Neural cell (in vitro differentiated cells): ENCODE results near the gene ADGRG1. TPM values are rescaled to one million over a fixed set of nuclear protein-coding genes. Genes with fewer than 3 reads are reported as not detected.
A peak's percentile ranks its signal among the peaks of the same experiment; 100 is the strongest.

Experiments
- H2AFZ ChIP-seq: fragments of 200-600, 300-800 bp; sonication (generic), shearing (Covaris generic); 2 replicates; pipeline ENCODE4 v1.6.0; 2014; ENCODE audit warnings: low read depth, mild to moderate bottlenecking, antibody characterized with exemption, low read length, moderate library complexity
- H3F3A ChIP-seq: fragments of 200-600 bp; shearing (Covaris generic); 2 replicates; pipeline ENCODE4 v1.6.1; 2016; ENCODE audit warnings: mild to moderate bottlenecking, moderate library complexity, mixed read lengths, antibody characterized with exemption, low read length; ENCODE audit not compliant: insufficient read depth, poor library complexity, severe bottlenecking
- H3K27ac ChIP-seq: fragments of 200-600, 300-800 bp; sonication (generic), shearing (Covaris generic); 2 replicates; pipeline ENCODE4 v1.5.1; 2014; ENCODE audit warnings: mild to moderate bottlenecking, low read length, moderate library complexity
- H3K27me3 ChIP-seq: fragments of 300-800, 200-600 bp; sonication (generic), shearing (Covaris generic); 2 replicates; pipeline ENCODE4 v1.6.0; 2014; ENCODE audit warnings: mild to moderate bottlenecking, low read depth, low read length, moderate library complexity; ENCODE audit not compliant: insufficient read depth
- H3K36me3 ChIP-seq: fragments of 300-800, 200-600 bp; sonication (generic), shearing (Covaris generic); 2 replicates; pipeline ENCODE4 v1.5.1; 2014; ENCODE audit warnings: mild to moderate bottlenecking, antibody characterized with exemption, low read length, moderate library complexity; ENCODE audit not compliant: insufficient read depth
- H3K4me2 ChIP-seq: fragments of 300-800, 200-600 bp; sonication (generic), shearing (Covaris generic); 2 replicates; pipeline ENCODE4 v1.6.0; 2014; ENCODE audit warnings: mild to moderate bottlenecking, low read length
- H3K4me3 ChIP-seq: fragments of 300-800, 200-600 bp; sonication (generic), shearing (Covaris generic); 2 replicates; pipeline ENCODE4 v1.5.1; 2014; ENCODE audit warnings: mild to moderate bottlenecking, low read length, moderate library complexity
- H3K79me2 ChIP-seq: fragments of 200-600 bp; shearing (Covaris generic); replicated peaks from 2 replicates; pipeline ENCODE4 v1.6.0; 2014; ENCODE audit warnings: mild to moderate bottlenecking, low read length, moderate library complexity; ENCODE audit not compliant: insufficient read depth
- H3K9ac ChIP-seq: fragments of 300-800, 200-600 bp; sonication (generic), shearing (Covaris generic); 2 replicates; pipeline ENCODE4 v1.6.1; 2016; ENCODE audit warnings: mild to moderate bottlenecking, low read length, mixed read lengths
- H3K9me2 ChIP-seq: fragments of 200-600 bp; shearing (Covaris generic); 2 replicates; pipeline ENCODE4 v1.6.1; 2016; ENCODE audit warnings: mild to moderate bottlenecking, low read length, mixed read lengths; ENCODE audit not compliant: insufficient read depth
- H3K9me3 ChIP-seq: fragments of 200-600, 300-800 bp; sonication (generic), shearing (Covaris generic); 2 replicates; pipeline ENCODE4 v1.6.1; 2016; ENCODE audit warnings: mild to moderate bottlenecking, mixed run types, low read length, moderate library complexity, mixed read lengths
- H4K20me1 ChIP-seq: fragments of 200-600 bp; shearing (Covaris generic); 2 replicates; pipeline ENCODE4 v1.6.1; 2016; ENCODE audit warnings: mild to moderate bottlenecking, mixed run types; ENCODE audit not compliant: insufficient read depth
- CTCF ChIP-seq: fragments of 450-650 bp; IDR thresholded peaks from 2 replicates; pipeline ENCODE4 v1.5.1; 2014; ENCODE audit warnings: antibody characterized with exemption, mild to moderate bottlenecking, moderate library complexity; ENCODE audit not compliant: poor library complexity, severe bottlenecking
- EP300 ChIP-seq: fragments of 450-650 bp; conservative IDR thresholded peaks from 2 replicates; pipeline ENCODE4 v1.6.1; 2014; ENCODE audit warnings: antibody characterized with exemption, mild to moderate bottlenecking, moderate library complexity; ENCODE audit not compliant: poor library complexity, severe bottlenecking
- EZH2 ChIP-seq: fragments of 200-600, 300-800 bp; shearing (Covaris generic), sonication (generic); IDR thresholded peaks from 2 replicates; pipeline ENCODE4 v1.6.1; 2014; ENCODE audit warnings: antibody characterized with exemption, low read length, borderline replicate concordance, mild to moderate bottlenecking; ENCODE audit not compliant: insufficient read depth, poor library complexity, severe bottlenecking
- MXI1 ChIP-seq: fragments of 450-650 bp; conservative IDR thresholded peaks from 2 replicates; pipeline ENCODE4 v1.6.1; 2014; ENCODE audit warnings: antibody characterized with exemption, mild to moderate bottlenecking; ENCODE audit not compliant: poor library complexity, severe bottlenecking
- POLR2AphosphoS5 ChIP-seq: IDR thresholded peaks from 2 replicates; pipeline ENCODE4 v1.6.1; 2012
- RAD21 ChIP-seq: fragments of 450-650 bp; conservative IDR thresholded peaks from 2 replicates; pipeline ENCODE4 v1.6.1; 2014; ENCODE audit warnings: antibody characterized with exemption, mild to moderate bottlenecking, moderate library complexity
- REST ChIP-seq: IDR thresholded peaks from 2 replicates; pipeline ENCODE4 v1.6.1; 2012; ENCODE audit warnings: borderline replicate concordance
- SMC3 ChIP-seq: fragments of 450-650 bp; conservative IDR thresholded peaks from 2 replicates; pipeline ENCODE4 v1.6.1; 2014; ENCODE audit warnings: antibody characterized with exemption, mild to moderate bottlenecking, moderate library complexity; ENCODE audit not compliant: poor library complexity
- TAF1 ChIP-seq: IDR thresholded peaks from 2 replicates; pipeline ENCODE4 v1.6.1; 2012; ENCODE audit warnings: low read depth
- polyA plus RNA-seq: library from polyadenylated mRNA; depleted of rRNA; stranded (reverse); fragments of >200 nt; gene quantifications from 2 replicates; pipeline ENCODE4 v1.2.3, GENCODE V29; 2014

Gene ADGRG1
- polyA plus RNA-seq, 1 donor from 2014 or later: 86.8 TPM

- TF ChIP-seq POLR2AphosphoS5 (no peak), SMC3 (peak; percentile 84), CTCF (peak; percentile 83), EP300 (no peak), RAD21 (peak; percentile 81), MXI1 (no peak), EZH2 (no peak), REST (no peak), TAF1 (no peak)
- Histone ChIP-seq H3K4me2 (no peak overlapping the region), H3K9ac (no peak overlapping the region), H3K79me2 (no peaks in the 10 kb centered on the region), H3K9me3 (no peaks in the 10 kb centered on the region), H3K27me3 (no peaks in the 10 kb centered on the region), H2AFZ (no peak overlapping the region), H3F3A (no peaks in the 10 kb centered on the region), H3K36me3 (no peaks in the 10 kb centered on the region), H3K4me3 (no peak overlapping the region), H3K9me2 (no peaks in the 10 kb centered on the region), H4K20me1 (no peaks in the 10 kb centered on the region), H3K27ac (no peak overlapping the region)
Measured at GRCh38 chr16:57600048-57600835, 28.2 kb upstream of the ADGRG1 start.

- TF ChIP-seq CTCF: no peak
- no peak for TF ChIP-seq TAF1
- TF ChIP-seq POLR2AphosphoS5: no peak
- TF ChIP-seq SMC3: no peak
- TF ChIP-seq MXI1: no peak
- no peak for TF ChIP-seq EP300
- TF ChIP-seq EZH2: no peak
- no peak for TF ChIP-seq REST
- TF ChIP-seq RAD21: no peak
- no peak overlapping the region for H3K4me2 ChIP-seq
Measured at GRCh38 chr16:57600952-57601580, 27.4 kb upstream of the ADGRG1 start.

More at GRCh38 chr16:57600952-57601580, 27.4 kb upstream of the ADGRG1 start:
- Histone ChIP-seq H3K36me3 (no peaks in the 10 kb centered on the region), H3K9me3 (no peaks in the 10 kb centered on the region), H4K20me1 (no peaks in the 10 kb centered on the region), H3K9ac (no peak overlapping the region), H3F3A (no peaks in the 10 kb centered on the region), H3K4me3 (no peak overlapping the region), H3K9me2 (no peaks in the 10 kb centered on the region), H2AFZ (no peak overlapping the region), H3K79me2 (no peaks in the 10 kb centered on the region), H3K27ac (no peak overlapping the region), H3K27me3 (no peaks in the 10 kb centered on the region)
